ENCODE measurements around the gene API5. TPM values are rescaled to one million over a fixed set of nuclear protein-coding genes. Genes with fewer than 3 reads are reported as not detected.

Gene API5
- 67.2 to 89.2 TPM (median 79.0 TPM) in 5 replicates for total RNA-seq (2022; extraction: Qiagen RNA extraction)

DNA sequence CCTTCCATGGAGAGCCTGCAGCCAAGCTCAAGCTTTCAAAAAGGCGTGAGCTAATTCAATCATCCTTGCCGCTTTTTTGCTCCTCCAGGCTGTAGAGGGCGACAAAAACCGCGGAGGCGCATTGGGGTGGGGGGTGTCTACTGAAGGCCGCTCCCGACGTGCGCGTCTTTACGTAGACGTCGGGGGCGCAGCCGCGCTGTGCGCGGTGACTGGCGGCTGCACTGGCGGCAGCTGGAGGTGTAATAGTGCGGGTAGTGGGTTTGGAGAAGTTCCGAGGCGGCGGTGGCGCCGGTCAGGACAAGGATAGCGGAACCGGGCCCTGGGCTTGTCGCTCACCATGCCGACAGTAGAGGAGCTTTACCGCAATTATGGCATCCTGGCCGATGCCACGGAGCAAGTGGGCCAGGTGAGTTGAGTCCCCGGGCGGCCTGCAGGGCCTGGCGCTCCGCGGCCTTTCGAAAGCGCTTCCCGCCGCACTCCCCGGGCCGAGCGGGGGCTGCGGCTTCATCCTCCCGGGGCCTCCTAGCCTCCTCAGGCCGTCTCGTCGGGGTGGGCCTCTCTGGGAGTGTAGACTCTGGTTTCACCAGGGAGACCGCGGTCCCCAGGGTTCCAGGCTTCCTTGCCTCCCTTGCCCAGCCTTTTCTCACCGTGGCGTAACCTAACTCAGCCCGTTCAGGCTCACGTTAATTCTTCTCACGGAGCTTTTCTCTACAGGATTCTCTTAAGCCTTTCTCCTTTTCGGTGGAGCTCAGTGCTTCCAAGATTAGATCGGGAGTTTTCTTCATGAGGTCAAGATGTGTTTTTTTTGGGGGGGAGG is at the start of gene API5:
API5 (plus strand) TSS at position 206 of the 817 bp plus-strand sequence; CDS start at position 338, 132 bp downstream.

DNA sequence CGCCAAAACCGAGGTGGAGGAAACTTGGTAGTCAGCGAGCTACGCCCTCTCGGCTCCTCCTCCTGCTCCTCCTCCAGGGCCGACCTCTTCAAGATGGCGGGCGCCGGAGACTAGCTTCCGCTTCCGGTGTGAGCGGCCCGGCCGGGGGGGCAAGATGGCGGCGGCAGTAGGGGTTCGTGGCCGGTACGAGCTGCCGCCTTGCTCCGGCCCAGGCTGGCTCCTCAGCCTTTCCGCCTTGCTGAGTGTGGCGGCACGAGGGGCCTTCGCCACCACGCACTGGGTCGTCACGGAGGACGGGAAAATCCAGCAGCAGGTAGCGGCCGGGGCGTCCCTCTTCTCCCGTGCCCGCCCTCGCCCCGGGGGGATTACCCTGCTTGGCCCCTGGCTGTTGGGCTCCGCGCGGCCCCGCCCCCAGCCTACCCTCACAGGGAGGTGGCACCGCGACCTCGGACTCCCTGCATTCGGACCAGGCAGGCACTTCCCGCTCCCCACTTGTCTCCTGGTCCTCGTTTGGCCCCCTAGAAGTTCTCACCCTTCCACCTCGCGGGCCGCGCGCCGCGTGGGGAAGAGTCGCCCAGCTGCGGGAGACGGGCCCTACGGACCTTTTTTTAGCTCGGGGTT is 47.1 kb downstream of the API5 start, which contains the start of gene TTC17:
TTC17 (plus strand) TSS at position 120 of the 621 bp plus-strand sequence; CDS start at position 155, 35 bp downstream.

Other genes with a start within 250 kb of the API5 start
- gene TTC17, start 46.9 kb downstream of the API5 start, total RNA-seq (2022; extraction: Qiagen RNA extraction) = 29.5 to 33.0 TPM (median 30.9 TPM) in 5 replicates

Data from A549 treated with dexamethasone at 1 μM for 4 hours (cell line).